ENCODE measurements around the gene DBN1.

GRCh38 chr5:177520271-177520670 lies 46.8 kb upstream of the DBN1 start:
- no peak for TF ChIP-seq CTCF (IDR thresholded peaks at IDR 0.05; ENCODE audit: low read depth, low read length)
- TF ChIP-seq EZH2phosphoT487 (IDR thresholded peaks at IDR 0.05; ENCODE audit: low read depth): no peak
